GM18520 (cell line): ENCODE results near the gene AP1S1.
"Not testable (repeated sequence)": the region's sequence is repeated elsewhere in the genome, so short reads cannot be mapped to it uniquely, and the experiment has no call there.

Source experiments
- ATAC-seq: cut with Tn5 transposase; IDR thresholded peaks from one replicate; pipeline ENCODE4 v1.9.1; 2021; ENCODE audit not compliant: unreplicated experiment

Gene AP1S1

DNA sequence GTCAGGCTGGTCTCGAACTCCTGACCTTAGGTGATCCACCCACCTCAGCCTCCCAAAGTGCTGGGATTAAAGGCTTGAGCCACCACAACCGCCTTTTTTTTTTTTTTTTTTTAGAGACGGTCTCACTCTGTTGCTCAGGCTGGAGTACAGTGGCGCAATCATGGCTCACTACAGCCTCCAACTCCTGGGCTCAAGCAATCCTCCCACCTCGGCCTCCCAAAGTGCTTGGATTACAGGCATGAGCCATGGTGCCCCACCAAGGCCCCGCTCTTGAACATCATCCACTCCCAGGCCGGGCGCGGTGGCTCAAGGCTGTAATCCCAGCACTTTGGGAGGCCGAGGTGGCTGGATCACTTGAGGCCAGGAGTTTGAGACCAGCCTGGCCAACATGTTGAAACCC, 45.2 kb downstream of the AP1S1 start:
- not testable (repeated sequence) for ATAC-seq

DNA sequence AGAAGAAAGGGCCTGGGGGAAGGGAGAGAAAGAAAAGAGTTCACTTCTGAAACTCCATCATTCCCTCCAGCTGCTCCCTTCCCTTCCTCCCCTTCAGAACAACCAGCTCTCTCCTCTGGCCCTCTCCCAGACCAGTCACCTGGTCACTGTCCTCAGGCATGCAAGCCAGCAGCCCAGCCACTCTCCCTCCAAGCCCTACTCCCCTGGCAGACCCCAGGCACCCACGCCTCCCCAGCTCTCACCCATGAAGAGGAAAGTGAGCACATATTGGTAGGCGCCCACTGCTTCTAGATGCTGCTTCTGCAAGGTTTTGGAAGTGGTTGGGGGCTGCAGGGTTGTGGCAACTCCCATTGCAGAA, 46.2 kb downstream of the AP1S1 start:
- ATAC-seq, result no peak

DNA sequence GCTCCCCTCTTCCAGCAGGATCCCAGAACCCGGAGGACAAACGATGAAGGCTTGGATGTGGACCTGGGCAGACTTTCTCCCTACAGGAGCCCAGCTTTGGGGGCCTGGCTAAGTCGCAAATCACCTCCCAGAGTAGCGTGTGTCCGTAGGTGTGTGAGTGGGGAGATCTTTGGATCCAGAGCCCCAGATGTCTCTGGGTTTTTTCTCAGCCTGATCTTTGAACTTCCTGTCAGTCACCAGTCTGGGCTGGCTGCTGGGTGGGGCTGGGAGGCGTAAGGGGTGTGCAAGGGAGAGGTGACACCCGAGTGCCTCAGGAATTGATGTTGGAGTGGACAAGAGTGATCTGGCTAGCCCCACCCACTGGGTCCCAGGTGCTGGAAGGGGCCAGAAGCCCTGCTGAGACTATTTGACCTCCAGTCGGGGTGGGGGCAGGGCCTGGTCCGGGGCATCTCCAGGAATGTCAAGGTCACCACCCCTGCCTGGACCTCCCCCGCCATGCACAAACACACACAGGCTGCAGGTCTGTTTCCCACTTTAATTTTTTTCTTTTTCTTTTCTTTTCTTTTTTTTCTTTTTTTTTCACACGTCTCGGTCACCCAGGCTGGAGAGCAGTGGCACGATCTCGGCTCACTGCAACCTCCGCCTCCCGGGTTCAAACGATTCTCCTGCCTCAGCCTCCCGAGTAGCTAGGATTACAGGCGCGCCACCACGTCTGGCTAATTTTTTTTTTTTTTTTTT, 46.8 kb downstream of the AP1S1 start, which contains the start of gene MOGAT3:
MOGAT3 (minus strand) TSS at position 175 of the 738 bp plus-strand sequence. CDS start 182 bp downstream, outside the sequence.
- ATAC-seq, result no peak

DNA sequence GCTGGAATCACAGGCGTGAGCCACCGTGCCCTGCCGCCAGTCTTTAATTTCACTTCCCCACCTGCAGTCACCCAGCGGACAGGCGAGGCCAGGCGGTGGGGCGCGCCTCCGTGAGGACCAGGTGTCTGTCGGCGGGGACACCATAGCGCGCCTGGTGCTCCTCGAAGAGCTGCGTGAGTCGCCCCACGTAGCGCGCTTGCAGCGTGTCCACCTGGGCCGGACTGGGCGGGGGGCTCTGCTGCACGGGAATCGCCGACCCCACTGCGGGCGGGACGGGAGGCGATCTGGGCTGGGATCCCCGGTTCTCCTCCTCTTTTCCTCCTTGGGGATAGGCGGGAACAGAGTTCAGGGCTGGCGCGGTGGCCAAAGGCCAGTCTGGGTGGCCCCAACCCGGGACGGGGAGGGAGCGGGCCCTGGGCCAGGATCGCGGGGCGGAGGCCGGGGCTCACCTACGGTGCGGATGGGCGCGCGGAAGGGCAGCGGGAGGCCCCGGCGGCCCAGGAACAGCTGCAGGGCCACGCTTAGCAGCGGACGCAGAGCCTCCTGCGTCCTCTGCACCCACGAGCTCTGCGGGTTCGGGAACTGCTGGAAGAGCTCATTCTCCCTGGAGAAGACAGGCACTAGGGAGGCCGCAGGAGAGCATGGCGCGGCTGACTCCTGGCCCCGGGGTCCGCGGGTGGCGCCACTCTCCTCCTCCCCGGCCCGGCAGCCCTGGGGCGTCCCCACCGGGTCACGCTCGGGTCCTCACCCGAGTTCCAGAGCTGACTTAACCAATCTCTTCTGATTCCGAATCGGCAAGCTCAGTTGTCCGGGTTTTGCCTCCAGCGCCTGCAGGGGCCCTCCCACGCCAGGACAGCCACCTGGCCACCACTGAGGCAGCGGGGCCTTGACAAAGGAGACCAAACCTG, 47.7 kb downstream of the AP1S1 start:
- no peak for ATAC-seq

DNA sequence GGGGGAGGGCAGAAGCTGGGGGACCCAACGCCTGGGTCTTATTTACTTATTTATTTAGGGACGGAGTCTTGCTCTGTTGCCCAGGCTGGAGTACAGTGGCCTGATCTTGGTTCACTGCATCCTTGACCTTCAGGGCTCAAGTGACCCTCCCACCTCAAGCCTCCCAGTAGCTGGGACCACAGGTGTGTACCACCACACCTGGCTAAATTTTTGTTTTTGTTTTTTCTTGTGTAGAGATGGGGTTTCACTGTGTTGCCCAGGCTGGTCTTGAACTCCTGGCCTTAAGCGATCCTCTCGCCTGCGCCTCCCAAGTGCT, 48.3 kb downstream of the AP1S1 start:
- ATAC-seq, result no peak

DNA sequence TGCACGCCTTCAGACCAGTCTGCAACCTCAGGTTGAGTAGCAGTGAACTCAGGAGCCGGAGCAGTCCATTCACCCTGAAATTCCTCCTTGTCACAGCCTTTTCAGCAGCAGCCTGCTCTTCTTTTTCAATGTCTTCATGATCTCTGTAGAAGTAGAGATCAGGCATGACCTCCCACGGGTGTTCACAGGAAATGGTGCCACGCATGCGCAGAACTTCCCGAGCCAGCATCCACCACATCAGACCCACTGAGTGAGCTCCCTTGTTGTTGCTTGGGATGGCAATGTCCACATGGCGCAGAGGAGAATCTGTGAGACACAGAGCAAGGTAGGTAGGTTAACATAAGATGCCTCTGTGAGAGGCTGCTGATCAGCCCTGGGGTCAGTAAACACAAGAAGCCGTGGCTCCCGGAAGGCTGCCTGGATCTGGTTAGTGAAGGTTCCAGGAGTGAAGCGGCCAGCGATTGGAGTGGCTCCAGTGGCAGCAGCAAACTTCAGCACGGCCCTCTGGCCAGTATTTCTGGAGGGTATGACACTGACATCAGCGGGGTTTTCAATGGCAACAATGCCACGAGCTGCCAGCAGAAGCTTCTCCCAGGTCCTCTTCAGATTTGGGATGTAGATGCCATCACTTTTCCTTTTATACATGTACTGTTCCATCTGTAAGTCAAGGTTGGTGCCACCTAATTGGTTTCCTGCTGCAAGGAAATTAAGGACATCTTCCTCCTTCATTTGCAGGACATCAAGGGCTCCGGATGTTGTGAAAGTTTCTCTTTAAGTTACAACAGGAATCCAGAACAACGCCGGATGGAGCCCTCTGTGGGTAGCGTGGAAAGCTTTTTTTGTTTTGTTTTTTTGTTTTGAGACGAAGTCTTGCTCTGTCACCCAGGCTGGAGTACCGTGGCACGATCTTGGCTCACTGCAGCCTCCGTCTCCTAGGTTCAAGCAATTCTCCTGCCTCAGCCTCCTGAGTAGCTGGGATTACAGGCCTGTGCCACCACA, 49.8 kb downstream of the AP1S1 start:
- ATAC-seq, result not testable (repeated sequence)

DNA sequence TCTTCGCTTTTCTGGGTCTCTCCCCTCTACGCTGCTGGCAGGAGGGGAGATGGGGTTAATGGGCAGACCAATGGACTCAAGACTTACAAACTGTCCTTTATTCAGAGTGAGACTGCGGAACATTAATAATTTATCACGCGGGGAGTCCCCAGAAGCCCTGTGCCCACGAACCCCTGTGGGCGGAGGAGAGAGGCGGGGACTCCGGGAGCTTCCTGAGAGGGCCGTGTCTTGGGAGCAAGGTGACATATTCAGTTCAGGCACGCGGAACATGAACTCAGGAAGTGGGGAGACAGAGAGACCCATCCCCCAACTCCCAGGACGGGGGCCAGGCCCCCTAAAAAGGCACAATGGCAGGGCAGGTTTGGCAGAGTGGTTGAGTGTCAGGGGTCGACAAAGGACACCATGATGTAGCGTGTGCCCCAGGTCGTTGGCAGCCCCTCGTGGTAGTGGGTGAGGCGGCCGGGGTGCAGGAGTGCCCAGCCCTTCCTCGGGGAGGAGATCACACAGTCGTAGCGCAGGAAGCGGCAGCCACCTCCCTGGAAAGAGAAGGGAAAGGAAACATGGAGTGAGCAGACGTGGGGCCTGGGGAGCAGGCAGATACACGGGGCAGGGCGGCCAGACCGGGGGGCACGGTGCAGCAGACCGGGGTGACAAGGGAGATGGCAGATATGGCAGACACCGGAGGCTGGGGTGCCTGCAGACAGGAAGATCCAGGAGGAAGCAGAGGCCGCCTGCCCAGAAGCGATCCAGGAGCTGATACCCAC, 51.8 kb downstream of the AP1S1 start:
- ATAC-seq, result no peak

DNA sequence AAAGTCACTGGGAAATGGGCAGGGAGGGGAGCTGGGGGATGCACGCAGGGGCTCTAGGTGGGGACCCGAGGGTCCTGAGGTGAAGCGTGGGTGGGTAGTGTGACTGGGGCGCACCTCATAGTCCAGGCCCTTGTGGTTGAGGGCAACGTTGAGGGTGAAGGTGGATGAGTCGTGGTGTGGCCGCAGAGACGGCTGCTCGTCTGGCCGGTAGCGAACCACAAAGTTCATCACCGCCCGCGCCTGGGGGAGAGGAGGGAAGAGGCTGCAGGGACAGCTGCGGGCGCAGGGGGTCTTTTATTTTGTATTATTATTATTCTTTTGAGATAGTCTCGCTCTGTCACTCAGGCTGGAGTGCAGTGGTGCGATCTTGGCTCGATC, 52.4 kb downstream of the AP1S1 start:
- no peak for ATAC-seq

DNA sequence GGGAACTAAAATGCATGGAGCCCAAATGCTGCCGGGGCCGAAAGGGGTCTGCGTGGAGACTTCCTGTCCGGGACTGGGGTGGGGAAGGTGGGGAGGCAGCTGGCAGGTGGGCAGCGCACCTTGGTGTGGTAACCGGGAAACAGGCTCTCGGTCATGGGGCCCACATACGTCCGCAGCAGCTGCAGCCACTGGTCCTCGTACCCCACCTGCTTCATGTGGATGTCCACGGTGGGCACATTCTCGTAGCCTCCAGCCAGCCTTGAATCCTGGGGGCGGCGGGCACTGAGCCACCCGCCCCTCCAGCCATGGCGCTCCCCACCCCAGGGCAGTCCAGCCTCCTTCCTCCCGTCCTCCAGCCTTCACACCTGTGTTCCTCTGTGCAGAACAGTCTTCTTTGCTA, 53.2 kb downstream of the AP1S1 start:
- no peak for ATAC-seq

DNA sequence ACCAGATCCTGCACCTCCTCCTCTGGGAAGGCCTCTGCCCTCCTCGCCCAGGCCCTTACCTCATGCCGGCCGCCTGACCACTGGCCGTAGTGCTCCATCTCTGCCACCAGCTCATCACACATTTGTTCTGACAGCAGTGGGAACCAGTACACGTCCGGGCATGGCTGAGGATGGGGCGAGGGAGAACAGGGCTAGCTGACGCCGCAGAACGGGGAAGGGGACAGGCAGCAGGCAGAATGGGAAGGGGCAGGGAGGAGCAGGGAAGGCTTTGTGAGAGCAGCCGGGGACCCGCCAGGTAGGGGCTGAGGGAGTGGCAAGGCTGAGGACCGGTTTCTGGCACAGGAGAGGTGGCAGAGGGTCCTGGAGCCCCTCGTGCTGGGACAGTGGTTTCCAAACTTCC, 54.5 kb downstream of the AP1S1 start:
- ATAC-seq, result no peak

DNA sequence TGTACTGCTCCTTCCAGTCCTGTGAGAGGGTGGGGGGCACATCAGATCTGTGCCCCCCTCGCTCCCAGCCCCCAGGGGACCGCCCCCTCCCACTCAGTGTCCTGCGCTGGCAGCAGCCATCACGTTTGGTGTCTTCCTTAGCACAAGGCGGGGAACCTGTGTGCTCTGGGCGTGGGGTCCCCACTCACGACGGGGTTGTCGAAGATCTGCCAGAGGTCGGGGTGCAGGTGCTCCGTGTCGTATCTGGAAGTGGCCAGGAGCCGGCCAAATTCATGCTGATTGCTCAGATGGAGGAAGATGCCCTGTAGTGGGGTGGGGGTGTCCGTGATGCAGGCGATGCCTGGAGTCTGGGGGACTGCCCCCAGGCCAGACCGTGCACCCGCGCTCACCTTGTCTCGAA, 55.9 kb downstream of the AP1S1 start:
- no peak for ATAC-seq
